ENCODE results near the gene OR6B2.

Gene OR6B2

GRCh38 chr2:240030379-240031094, at the start of gene OR6B2:
OR6B2 (minus strand) TSS chr2:240030429; CDS start chr2:240030429, 0 bp downstream.
- H3K9me3 Mint-ChIP-seq, result no peaks in the 10 kb centered on the region
- no peaks in the 10 kb centered on the region for H3K4me1 Mint-ChIP-seq (ENCODE audit: low read depth)
- H3K27ac Mint-ChIP-seq, result no peak within 1 kb of the TSS
- peaks cover 29% of the 10 kb centered on the region for H3K27me3 Mint-ChIP-seq
- H3K4me3 Mint-ChIP-seq, result no peak within 1 kb of the TSS
- H3K36me3 Mint-ChIP-seq (ENCODE audit: low read depth), result no peaks in the 10 kb centered on the region

- no peak overlapping the region for H3K27ac Mint-ChIP-seq
- peaks cover 24% of the 10 kb centered on the region for H3K9me3 Mint-ChIP-seq
- H3K4me1 Mint-ChIP-seq (ENCODE audit: low read depth), result no peaks in the 10 kb centered on the region
- peaks cover 7% of the 10 kb centered on the region for H3K36me3 Mint-ChIP-seq (ENCODE audit: low read depth)
- no peak overlapping the region for H3K4me3 Mint-ChIP-seq
- peaks cover 44% of the 10 kb centered on the region for H3K27me3 Mint-ChIP-seq
Observed at GRCh38 chr2:240078631-240079030, 48.4 kb upstream of the OR6B2 start.

- H3K27me3 Mint-ChIP-seq, result peaks cover 42% of the 10 kb centered on the region
- H3K4me3 Mint-ChIP-seq, result no peak overlapping the region
- no peak overlapping the region for H3K27ac Mint-ChIP-seq
- H3K9me3 Mint-ChIP-seq, result peaks cover 24% of the 10 kb centered on the region
- H3K4me1 Mint-ChIP-seq (ENCODE audit: low read depth), result no peaks in the 10 kb centered on the region
- peaks cover 7% of the 10 kb centered on the region for H3K36me3 Mint-ChIP-seq (ENCODE audit: low read depth)
Observed at GRCh38 chr2:240077442-240077841, 47.2 kb upstream of the OR6B2 start.

GRCh38 chr2:240074545-240074944, 44.3 kb upstream of the OR6B2 start:
- H3K27me3 Mint-ChIP-seq, result peaks cover 47% of the 10 kb centered on the region
- peaks cover 26% of the 10 kb centered on the region for H3K9me3 Mint-ChIP-seq
- H3K4me1 Mint-ChIP-seq (ENCODE audit: low read depth), result no peaks in the 10 kb centered on the region
- H3K27ac Mint-ChIP-seq, result no peak overlapping the region
- no peak overlapping the region for H3K4me3 Mint-ChIP-seq
- peaks cover 7% of the 10 kb centered on the region for H3K36me3 Mint-ChIP-seq (ENCODE audit: low read depth)

GRCh38 chr2:240070907-240071306, 40.7 kb upstream of the OR6B2 start:
- no peak overlapping the region for H3K27ac Mint-ChIP-seq
- no peaks in the 10 kb centered on the region for H3K36me3 Mint-ChIP-seq (ENCODE audit: low read depth)
- no peak overlapping the region for H3K4me3 Mint-ChIP-seq
- peaks cover 36% of the 10 kb centered on the region for H3K27me3 Mint-ChIP-seq
- H3K9me3 Mint-ChIP-seq, result peaks cover 8% of the 10 kb centered on the region
- H3K4me1 Mint-ChIP-seq (ENCODE audit: low read depth), result no peaks in the 10 kb centered on the region

GRCh38 chr2:240069829-240070228, 39.6 kb upstream of the OR6B2 start:
- Mint-ChIP-seq H3K36me3 (ENCODE audit: low read depth) (no peaks in the 10 kb centered on the region), H3K27me3 (peaks cover 38% of the 10 kb centered on the region), H3K27ac (no peak overlapping the region), H3K4me1 (ENCODE audit: low read depth) (no peaks in the 10 kb centered on the region), H3K4me3 (no peak overlapping the region), H3K9me3 (peaks cover 5% of the 10 kb centered on the region)

GRCh38 chr2:240068193-240068592, 38.0 kb upstream of the OR6B2 start:
- H3K4me3 Mint-ChIP-seq, result no peak overlapping the region
- H3K9me3 Mint-ChIP-seq, result peaks cover 5% of the 10 kb centered on the region
- H3K27ac Mint-ChIP-seq, result no peak overlapping the region
- H3K4me1 Mint-ChIP-seq (ENCODE audit: low read depth), result no peaks in the 10 kb centered on the region
- H3K36me3 Mint-ChIP-seq (ENCODE audit: low read depth), result no peaks in the 10 kb centered on the region
- H3K27me3 Mint-ChIP-seq, result peaks cover 43% of the 10 kb centered on the region

- Mint-ChIP-seq H3K27me3 (peaks cover 28% of the 10 kb centered on the region), H3K36me3 (ENCODE audit: low read depth) (no peaks in the 10 kb centered on the region), H3K27ac (no peak overlapping the region), H3K4me3 (no peak overlapping the region), H3K4me1 (ENCODE audit: low read depth) (no peaks in the 10 kb centered on the region), H3K9me3 (peaks cover 5% of the 10 kb centered on the region)
Observed at GRCh38 chr2:240066489-240066888, 36.3 kb upstream of the OR6B2 start.

GRCh38 chr2:240064898-240065297, 34.7 kb upstream of the OR6B2 start:
- H3K36me3 Mint-ChIP-seq (ENCODE audit: low read depth), result no peaks in the 10 kb centered on the region
- peaks cover 5% of the 10 kb centered on the region for H3K9me3 Mint-ChIP-seq
- no peak overlapping the region for H3K27ac Mint-ChIP-seq
- H3K4me1 Mint-ChIP-seq (ENCODE audit: low read depth), result no peaks in the 10 kb centered on the region
- H3K4me3 Mint-ChIP-seq, result no peak overlapping the region
- H3K27me3 Mint-ChIP-seq, result peaks cover 24% of the 10 kb centered on the region

GRCh38 chr2:240060977-240061591, 30.9 kb upstream of the OR6B2 start:
- no peaks in the 10 kb centered on the region for H3K4me1 Mint-ChIP-seq (ENCODE audit: low read depth)
- H3K27ac Mint-ChIP-seq, result no peak overlapping the region
- no peaks in the 10 kb centered on the region for H3K9me3 Mint-ChIP-seq
- H3K4me3 Mint-ChIP-seq, result no peak overlapping the region
- peaks cover 17% of the 10 kb centered on the region for H3K27me3 Mint-ChIP-seq
- no peaks in the 10 kb centered on the region for H3K36me3 Mint-ChIP-seq (ENCODE audit: low read depth)

- H3K27ac Mint-ChIP-seq, result no peak overlapping the region
- peaks cover 38% of the 10 kb centered on the region for H3K27me3 Mint-ChIP-seq
- no peaks in the 10 kb centered on the region for H3K36me3 Mint-ChIP-seq (ENCODE audit: low read depth)
- H3K4me3 Mint-ChIP-seq, result no peak overlapping the region
- no peaks in the 10 kb centered on the region for H3K9me3 Mint-ChIP-seq
- no peaks in the 10 kb centered on the region for H3K4me1 Mint-ChIP-seq (ENCODE audit: low read depth)
Observed at GRCh38 chr2:240056678-240057077, 26.4 kb upstream of the OR6B2 start.

- Mint-ChIP-seq H3K27me3 (peaks cover 42% of the 10 kb centered on the region), H3K4me3 (no peak overlapping the region), H3K27ac (no peak overlapping the region), H3K4me1 (ENCODE audit: low read depth) (no peaks in the 10 kb centered on the region), H3K9me3 (no peaks in the 10 kb centered on the region), H3K36me3 (ENCODE audit: low read depth) (no peaks in the 10 kb centered on the region)
Observed at GRCh38 chr2:240055177-240055917, 25.1 kb upstream of the OR6B2 start.

GRCh38 chr2:240053173-240054155, 23.2 kb upstream of the OR6B2 start, which contains the start of gene OR6B3:
OR6B3 (minus strand) TSS chr2:240053521.
- H3K4me1 Mint-ChIP-seq (ENCODE audit: low read depth), result no peaks in the 10 kb centered on the region
- H3K27ac Mint-ChIP-seq, result no peak within 1 kb of the TSS
- H3K27me3 Mint-ChIP-seq, result peaks cover 55% of the 10 kb centered on the region
- no peak within 1 kb of the TSS for H3K4me3 Mint-ChIP-seq
- H3K9me3 Mint-ChIP-seq, result no peaks in the 10 kb centered on the region
- no peaks in the 10 kb centered on the region for H3K36me3 Mint-ChIP-seq (ENCODE audit: low read depth)

GRCh38 chr2:240052524-240052923, 22.3 kb upstream of the OR6B2 start:
- Mint-ChIP-seq H3K9me3 (no peaks in the 10 kb centered on the region), H3K27ac (no peak overlapping the region), H3K4me3 (no peak overlapping the region), H3K4me1 (ENCODE audit: low read depth) (no peaks in the 10 kb centered on the region), H3K36me3 (ENCODE audit: low read depth) (no peaks in the 10 kb centered on the region), H3K27me3 (peaks cover 64% of the 10 kb centered on the region)
